DMS79 (cell line): ENCODE measurements around the gene STN1.

Experiments
- DNase-seq: peaks from one replicate; lab custom pipeline; 2025; lab: John Stamatoyannopoulos, UW

Gene STN1

DNA sequence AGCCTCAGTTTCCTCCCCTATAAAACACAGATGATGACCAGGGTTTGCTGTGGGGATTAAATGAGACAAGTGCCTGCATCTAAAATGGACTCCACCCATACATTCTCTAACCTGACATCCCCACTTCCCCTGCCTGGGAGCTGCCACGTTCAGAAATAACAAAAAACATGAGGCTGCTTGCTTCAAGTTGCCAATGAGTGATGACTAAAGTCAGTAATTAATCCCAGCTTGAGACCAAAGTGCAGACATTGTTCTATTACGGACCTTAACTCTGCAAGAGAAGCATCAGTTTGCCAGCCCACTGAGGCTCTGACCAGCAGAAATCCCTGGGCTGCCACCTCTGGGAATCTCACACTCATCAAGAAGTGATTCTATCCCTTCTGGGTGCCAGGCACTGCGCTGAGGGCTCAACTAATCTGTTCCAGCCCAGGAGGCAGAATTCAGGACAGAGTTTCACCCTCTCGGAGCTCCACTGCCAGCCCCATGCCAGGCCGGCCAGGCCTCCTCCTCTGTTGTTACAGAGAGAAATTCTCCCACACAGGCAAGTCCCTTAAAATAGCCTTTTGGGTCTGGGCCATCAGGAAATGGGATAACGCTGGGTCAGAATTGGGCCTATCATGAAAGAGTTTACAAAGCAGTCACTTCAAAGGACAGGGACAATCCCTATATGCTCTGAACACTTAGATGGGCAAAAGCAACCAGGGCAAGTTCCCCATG is 74.0 kb downstream of the STN1 start:
- no peak for DNase-seq

DNA sequence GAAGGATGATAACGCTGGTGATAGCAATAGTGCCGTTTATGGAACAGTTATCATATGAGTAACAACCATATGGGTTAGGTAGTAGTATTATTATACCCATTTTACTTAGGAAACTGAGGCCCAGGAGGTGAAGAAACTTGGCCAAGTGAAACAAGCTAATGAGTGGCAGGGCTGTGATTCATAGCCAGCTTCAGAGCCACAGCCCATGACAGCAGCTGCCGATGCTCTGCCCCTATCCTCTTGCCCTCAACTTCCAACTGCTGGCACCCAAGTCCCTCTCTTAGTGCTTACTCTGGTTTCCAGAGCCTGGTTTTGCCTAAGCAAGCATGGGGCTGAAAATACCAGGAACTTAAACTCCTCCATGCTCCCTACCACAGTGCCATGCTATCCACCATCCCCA is 74.9 kb downstream of the STN1 start:
- no peak for DNase-seq

DNA sequence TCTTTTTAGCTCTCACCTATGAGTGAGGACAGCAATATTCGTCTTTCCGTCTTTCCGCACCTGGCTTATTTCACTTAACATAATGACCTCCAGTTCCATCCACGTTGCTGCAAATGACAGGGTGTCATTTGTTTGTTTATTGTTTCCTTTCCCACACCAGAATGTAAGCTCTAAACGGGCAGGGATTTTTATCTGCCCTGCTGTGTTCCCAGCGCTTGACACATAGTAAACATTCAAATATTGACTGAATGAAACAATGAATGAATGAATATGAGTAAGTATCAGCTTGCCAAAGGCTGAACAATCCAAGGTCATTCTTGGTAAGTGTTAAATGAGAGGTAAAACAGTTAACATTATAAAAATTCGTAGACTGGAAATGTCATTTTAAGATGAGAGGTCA is 75.4 kb downstream of the STN1 start:
- no peak for DNase-seq

DNA sequence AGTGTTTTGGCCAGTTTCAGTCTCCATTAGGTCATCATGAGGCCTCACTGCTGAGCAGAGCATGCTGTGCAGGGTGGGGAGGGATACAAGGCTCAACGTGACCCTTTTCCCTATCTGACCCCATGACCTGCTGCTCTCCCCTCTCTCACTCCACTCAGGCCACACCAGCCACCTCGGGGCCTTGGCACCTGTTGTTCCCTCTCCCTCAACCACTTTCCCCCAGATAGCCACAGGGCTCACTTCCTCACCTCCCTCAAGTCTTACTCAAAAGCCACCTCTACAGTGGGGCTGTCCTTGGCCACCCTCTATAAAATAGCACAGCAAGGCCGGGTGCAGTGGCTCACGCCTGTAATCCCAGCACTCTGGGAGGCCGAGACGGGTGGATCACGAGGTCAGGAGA is 76.5 kb downstream of the STN1 start:
- no peak for DNase-seq

DNA sequence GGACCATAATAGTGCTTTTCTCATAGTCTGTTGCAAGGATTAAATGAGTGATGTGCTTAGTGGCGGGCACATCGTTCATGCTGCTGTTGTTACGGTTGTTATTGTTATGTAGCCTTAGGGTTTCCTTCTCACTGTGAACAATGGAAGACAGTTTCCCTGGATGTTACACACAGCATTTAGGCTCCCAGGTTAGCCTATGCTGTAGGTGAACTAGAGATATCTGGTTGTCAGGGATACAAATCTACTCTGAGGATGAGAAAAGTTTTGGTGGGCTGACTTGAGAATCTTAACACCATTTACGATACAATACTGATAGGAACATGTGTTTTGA is 77.3 kb downstream of the STN1 start:
- no peak for DNase-seq

DNA sequence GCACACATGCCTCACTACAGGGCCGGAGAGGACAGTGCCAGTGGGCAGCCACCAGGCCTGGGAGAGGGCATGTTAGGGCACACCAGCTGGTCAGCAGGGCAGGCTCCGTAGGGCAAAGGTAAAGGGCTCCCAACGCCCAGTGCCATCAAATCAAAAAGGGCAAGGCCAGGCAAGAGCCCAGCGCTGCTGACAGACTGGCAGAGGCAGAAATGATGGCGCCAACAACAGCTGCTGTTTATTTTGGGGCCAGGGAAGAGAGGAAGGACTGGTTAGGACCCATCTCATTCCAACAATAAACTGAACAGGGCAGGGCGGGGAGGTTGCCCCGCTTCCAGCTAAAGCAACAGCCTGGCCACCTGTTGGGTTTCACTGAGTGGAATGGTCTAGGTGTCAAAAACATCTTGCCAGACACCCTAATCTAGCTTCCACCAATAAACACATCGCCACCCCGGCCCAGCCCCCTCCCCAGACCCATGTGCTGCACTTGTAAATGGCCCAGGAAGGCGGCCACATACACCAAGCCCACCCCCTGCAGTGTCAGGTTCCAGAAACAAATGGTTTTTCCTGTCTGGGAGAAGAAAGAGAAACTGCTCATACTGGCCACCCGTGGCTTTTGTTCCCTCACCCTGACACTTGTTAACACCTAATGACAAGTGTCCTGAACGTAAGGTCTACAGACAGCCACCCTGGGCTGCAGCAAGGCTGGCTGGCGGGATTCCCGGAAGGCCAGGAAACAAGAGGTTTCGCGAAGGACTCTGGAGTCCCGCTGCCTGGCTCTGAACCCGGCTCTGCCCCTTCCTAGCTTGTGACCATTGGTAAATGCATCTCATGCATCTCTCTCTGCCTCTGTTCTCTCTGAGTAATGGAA is 77.9 kb downstream of the STN1 start:
- DNase-seq = no peak

DNA sequence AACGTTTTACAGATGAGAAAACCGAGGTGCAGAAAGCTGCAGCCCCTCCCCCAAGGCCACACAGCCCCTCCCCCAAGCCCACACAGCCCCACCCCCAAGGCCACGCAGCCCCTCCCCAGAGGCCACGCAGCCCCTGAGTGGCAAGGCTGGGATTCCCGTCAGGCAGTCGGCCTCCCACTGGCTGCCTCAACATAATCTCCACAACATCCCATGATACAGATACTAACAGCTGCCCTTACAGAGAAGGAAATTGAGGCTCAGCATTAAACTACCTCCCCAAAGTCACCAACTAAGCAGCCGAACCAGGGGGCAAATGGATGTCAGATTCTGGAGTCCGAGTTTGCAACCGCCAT is 78.5 kb downstream of the STN1 start:
- DNase-seq = no peak

DNA sequence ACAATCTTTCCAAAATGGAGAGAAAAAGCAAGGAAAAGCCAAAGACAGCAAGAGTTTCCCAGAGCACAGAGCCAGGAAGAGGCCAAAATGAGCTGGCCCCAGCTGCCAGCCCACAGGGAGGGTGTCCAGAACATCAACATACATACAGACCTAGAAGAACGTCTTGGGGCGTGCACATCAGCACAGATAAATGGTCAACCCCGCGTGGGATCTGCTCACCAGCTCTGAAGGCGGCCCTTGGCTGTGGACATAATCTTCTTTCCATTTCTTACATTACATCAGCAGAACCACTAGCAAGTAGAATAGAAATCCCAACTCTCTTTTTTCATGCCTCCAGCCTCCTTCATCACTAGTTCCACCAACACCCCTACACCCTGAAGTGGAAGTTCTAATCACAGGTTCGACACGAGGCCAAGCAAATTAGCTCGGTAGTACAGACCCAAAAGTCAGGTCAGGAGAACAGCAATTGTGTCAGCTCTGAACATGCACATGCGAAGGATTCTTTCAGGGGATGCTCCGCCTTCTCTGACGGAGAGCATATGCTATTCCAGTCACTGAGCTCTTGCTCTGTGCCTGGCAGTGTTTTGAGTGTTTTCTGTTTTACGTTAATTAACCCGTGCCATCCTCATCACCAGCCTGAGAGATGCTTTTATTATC is 79.0 kb downstream of the STN1 start:
- no peak for DNase-seq

DNA sequence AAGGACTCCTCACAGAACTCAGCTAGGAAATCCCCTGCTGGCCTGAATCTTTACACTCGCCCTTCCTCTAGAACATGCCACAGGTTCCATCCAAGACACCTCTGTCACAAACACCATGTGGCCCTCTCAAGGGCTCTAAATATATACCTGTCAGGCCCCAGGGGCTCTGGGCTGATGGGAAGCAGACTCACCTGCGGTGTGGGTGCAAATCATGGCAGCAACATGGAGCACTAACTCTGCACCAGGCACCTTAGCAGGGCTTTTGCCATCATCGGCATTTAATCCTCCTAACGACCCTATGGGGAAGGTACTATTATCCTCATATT is 80.0 kb downstream of the STN1 start:
- DNase-seq = no peak

DNA sequence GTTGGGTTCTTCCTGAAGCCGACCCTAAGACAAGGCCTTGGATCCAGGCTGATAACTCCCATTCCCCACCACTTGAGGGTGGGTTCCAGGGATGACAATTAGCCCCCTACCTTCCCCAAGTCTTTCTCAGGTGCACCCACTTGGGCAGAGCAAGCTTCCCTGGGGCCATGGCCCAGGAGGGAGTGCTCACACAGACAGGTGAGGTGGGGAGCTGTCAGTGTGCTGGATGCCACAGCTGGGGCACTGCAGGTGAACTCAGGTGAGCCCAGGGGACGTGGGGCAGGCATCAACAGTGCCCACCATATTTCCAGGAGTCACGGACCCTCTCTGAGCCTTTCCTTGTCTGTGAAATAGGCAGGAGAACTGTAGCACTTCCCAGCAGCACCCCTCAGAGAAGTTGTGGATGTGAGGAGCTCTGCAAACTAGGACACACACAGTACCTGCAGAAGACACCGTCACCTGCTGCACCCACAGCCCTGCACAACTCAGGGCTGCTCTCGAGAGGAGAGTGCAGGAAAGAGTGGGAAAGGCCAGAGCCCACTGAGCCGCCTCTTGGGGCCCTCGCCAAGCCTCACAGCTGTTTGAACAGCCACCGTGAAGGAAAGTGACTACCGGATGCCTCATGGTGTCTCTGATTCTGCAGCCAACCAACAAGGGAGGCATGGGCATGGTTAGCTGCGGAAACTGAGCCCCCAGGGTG is 80.5 kb downstream of the STN1 start:
- DNase-seq = no peak

DNA sequence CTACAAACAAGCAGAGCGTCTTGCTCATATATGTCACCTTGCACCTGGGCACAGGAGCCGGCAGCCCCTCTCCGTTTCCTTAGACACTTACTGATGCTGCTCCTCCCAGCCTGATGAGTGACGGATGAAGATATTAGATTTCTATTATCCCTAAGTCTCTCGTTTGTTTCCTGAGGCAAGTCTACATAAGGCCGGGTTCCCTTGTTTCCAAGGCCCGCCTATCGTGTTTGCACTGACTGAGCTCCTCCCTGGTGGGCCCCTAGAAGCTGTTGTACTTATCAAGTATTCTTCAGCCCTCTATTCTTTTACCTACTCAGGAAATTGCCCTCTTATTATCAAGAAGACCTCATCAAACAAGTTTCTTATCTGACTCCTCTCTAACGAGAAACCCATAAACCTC is 81.1 kb downstream of the STN1 start:
- no peak for DNase-seq

DNA sequence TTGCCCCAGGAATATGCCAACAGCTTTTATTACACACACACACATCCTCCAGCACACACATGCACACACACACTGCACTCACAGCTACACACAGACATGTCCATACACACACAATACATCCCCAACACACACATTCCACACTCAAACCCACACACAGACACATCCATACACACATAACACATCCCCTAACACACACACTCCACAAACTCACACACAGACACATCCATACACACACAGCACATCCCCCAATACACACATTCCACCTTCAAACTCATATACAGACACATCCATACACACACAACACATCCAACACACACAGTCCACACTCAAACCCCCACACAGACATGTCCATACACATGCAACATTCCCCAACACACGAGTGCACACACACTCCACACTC is 81.7 kb downstream of the STN1 start:
- DNase-seq = no peak

DNA sequence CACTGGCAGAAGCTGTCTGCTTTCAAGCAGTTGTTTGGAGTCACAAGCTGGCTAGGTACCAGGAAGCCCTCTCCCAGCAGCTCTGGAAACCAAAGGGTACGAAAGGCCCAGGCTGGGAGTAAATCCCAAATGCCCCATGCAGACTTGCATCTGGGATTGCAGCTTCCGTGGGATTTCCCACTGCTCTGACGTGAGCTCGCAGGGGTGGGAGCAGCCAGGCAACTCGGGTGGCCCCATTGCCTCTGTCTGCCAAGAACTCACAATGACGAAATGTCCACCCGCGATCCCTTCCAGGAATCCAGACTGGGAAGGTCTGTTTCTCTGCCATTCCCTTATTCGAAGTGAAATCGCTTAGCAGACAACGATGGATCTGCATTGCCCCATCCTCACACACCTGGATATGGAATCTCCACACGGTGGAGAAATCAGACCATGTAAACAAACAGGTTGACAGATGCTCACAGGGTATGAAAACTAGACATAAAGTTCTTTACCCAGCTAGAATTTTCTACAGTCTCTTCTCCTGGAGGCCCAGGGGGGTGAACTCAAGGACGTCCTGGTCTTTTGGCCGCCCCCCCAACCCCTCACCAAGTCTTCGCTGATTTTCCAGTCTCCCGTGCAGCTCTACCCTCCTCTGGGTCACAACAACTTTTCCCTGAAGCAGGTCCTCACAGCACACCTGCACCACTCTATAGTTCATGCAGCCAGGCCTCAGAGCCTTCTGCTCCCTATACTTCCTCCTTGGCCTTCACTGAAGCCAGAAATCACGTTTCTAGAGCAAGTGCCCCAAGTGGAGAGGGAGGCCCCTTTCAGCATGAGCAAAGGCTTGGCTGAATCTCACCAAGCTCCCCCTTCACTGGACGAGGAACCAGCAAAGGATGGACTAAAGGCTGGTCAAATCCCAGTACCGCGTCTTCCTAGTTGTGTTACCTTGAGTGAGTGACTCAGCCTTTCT is 82.6 kb downstream of the STN1 start:
- no peak for DNase-seq

DNA sequence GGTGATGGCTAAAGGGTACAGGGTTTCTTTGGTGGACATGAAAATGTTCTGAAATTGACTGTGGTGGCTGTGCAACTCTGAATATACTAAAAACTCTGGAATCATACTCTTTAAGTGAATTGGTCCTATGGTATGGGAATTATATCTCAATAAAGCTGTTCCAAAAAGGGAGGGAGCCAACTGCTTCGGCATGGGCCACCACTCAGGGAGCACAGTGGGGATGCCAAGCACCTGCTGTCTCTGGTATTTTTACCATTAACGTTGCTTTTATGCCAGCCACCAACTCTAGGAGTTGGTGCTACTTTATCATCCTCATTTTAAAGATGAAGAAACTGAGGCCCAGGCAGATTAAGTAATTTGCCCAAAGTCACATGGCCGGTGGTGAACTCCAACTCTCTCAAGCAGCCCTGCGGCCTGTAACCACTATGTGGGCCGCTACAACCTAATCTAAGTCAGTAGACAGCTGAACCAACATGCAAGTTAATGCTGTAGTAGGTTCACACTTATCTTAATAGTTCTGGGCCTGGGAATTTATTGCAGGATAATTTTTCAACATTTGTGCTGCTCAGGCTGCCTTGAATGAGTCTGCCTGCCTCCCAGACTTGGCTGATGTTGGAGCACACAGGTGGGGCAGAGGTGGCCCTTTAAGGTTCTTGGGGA is 83.4 kb downstream of the STN1 start:
- no peak for DNase-seq

DNA sequence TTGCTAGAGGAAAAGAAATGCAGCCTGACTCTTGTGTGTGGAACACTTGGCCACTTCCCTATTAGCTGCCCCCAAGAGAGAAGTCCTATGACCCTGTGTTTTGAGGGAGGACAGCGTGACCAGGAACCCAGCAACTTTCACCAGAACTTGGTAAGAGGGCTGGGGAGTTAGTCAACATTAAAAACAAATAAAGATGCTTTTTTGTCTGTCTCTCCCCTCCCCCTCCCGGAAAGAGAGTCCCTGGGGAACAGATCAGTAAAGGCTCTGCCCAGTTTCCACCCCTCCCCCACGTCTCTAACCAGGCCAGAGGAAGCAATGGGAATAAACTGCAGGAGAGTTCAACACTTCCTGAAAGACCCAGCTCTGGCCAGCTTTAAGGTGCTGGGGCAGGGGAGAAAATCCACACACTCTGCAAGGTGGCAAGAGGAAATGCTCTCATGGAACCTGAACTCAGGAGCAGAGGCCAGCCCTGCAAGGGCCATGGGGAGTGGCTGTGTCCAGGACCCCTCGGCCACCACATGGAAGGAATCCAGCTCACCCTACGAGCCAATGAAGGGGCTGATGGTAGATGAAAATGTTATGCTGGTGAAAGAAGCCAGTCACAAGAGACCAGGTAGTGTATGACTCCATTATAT is 84.1 kb downstream of the STN1 start:
- DNase-seq = no peak

DNA sequence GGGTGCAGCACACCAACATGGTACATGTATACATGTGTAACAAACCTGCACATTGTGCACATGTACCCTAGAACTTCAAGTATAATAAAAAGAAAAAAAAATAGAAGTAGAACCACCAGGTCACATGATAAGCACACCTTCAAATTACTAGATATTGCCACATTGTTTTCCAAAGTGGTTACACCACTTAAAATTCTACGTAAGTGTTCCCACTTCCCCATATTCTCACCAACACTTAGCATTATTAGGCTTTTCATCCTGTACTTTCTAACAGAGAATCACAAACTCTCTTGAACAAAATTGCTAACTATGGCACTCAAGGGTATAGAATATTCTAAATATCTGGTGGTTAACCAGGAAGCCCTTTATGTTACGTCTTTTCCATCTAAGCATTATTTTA is 85.2 kb downstream of the STN1 start:
- no peak for DNase-seq
